RPMI7951 (cell line): ENCODE data around the gene HBS1L. TPM values are rescaled to one million over a fixed set of nuclear protein-coding genes. Genes with fewer than 3 reads are reported as not detected.

Experiments used
- DNase-seq: peaks from one replicate; pipeline ENCODE4 v3.0.0-alpha.2; 2012; ENCODE audit warnings: low read depth
- total RNA-seq: library from RNA; depleted of rRNA; stranded (reverse); fragments of >200 nt; shearing (Covaris generic); gene quantifications from 2 replicates; pipeline ENCODE4 v1.2.3, GENCODE V29; 2014; rRNA removed

HBS1L gene
- total RNA-seq, 1 experiment from 2014 or later, result 157 TPM

DNA sequence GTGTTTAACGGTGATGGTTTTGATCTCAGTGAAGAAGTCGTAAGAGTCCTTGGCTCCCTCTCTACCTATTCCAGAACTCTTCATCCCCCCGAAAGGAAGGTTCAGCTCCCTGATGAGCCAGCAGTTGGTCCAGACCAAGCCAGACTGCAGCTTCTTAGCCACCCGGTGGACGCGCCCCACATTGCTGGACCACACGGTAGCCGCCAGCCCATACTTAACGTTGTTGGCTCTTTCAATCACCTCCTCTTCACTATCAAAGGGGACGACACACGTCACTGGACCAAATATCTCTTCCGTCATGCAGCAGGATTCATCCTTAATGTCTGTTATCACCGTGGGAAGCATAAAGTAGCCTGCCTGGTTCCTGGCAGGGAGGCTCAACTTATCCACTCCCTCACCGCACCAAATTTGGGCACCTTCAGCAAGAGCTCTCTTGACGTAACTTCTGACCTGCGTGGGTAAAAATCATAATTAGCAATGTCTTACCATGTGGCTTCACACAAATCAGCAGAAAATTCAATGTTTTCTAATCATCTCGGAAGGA lies 136.1 kb downstream of the HBS1L start:
- no peak for DNase-seq

DNA sequence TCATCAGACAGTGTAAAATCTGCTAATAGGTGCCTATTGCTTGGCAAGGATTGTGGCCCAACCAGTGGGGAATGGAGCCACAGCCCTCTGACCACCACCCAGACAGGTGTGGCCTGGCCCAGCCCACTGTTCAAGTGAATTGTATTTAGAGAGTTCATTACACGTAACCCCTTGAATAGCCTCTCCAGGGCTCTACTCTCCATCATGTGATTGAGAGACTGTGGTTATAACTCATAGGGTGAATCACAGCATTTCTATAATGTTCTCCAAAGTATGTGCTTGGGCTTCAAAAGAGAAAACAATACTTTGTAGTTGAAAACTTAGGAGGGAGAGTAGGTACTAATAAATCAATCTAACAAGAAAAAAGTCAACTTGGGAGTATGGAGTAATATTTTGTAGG lies 143.1 kb downstream of the HBS1L start:
- peak; percentile 73 for DNase-seq

DNA sequence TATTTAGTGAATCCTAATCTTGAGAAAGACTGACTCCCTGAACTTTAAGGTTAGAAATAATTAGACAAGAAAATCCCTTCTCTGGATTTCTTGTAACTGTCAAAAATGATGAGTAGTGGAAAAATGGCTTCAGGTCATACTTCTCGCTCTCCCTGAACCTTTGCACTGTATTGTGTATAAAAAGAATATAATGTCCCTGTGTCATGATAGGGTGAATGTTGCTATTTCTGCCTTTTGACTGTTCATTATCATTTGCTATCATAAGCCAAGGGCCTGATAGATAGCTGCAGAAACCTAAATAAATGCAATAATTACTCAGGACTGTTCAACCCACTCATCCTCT lies 144.1 kb downstream of the HBS1L start:
- DNase-seq, result no peak

Other genes with a start within 250 kb of the HBS1L start
- 0.12 TPM in 1 of 2 replicates, not detected in the other for gene ALDH8A1, start 104.7 kb downstream of the HBS1L start, total RNA-seq
- 0.12 TPM in 1 of 2 replicates, not detected in the other for gene MYB, start 126.5 kb upstream of the HBS1L start, total RNA-seq